Upper lobe of left lung (tissue), 6 donors: ENCODE measurements around the gene OR3A3. TPM values are rescaled to one million over a fixed set of nuclear protein-coding genes. Genes with fewer than 3 reads are reported as not detected.
"Not testable (repeated sequence)": the region's sequence is repeated elsewhere in the genome, so short reads cannot be mapped to it uniquely, and the experiment has no call there.

ENCODE experiments used
- ATAC-seq, 2 donors: fragments of 200-7000 bp; cut with Tn5 transposase; one replicate each; pipeline ENCODE4 v1.9.1; 2022; ENCODE audit warnings: mild to moderate bottlenecking in 2 of 2, moderate library complexity in 2 of 2; ENCODE audit not compliant: low FRiP score in 2 of 2
- DNase-seq, 2 donors: peaks; one replicate each; pipeline ENCODE4 v3.0.0-alpha.2; 2019 to 2020
- H3K27ac ChIP-seq, 4 donors: fragments of 200-600 bp; sonication (generic); one replicate each; pipeline ENCODE4 v1.5.1; 2016 to 2019
- H3K27me3 ChIP-seq, 4 donors: fragments of 200-600 bp; sonication (generic); one replicate each; pipeline ENCODE4 v1.5.1; 2017 to 2019
- H3K36me3 ChIP-seq, 4 donors: fragments of 200-600 bp; sonication (generic); one replicate each; pipeline ENCODE4 v1.5.1; 2016 to 2019
- H3K4me1 ChIP-seq, 4 donors: fragments of 200-600 bp; sonication (generic); one replicate each; pipeline ENCODE4 v1.5.1; 2018 to 2019
- H3K4me3 ChIP-seq, 4 donors: fragments of 200-600 bp; sonication (generic); one replicate each; pipeline ENCODE4 v1.5.1; 2017 to 2019; ENCODE audit warnings: mild to moderate bottlenecking in 2 of 4, moderate library complexity in 1 of 4
- H3K9me3 ChIP-seq, 4 donors: fragments of 200-600 bp; sonication (generic); one replicate each; pipeline ENCODE4 v1.5.1; 2018 to 2019
- EP300 ChIP-seq, 4 donors: sonication (generic); formaldehyde crosslinking; IDR thresholded peaks; one replicate each; pipeline ENCODE4 v1.5.1; 2017; ENCODE audit warnings: antibody characterized with exemption in 4 of 4, control low read depth in 2 of 4
- POLR2A ChIP-seq, 4 donors: fragments of 450-650 bp; IDR thresholded peaks; one replicate each; pipeline ENCODE4 v1.5.1; 2016 to 2017; ENCODE audit warnings: antibody characterized with exemption in 4 of 4, mild to moderate bottlenecking in 2 of 4
- POLR2AphosphoS5 ChIP-seq, 2 donors: sonication (generic); formaldehyde crosslinking; IDR thresholded peaks; one replicate each; pipeline ENCODE4 v1.5.1; 2017; ENCODE audit warnings: antibody characterized with exemption in 2 of 2
- WGBS, 2 donors: methylation state at CpG; one replicate each; pipeline ENCODE4 v1.1.5; 2017 to 2018; 5-methylcytosine and 5-hydroxymethylcytosine counted together
- total RNA-seq, 6 donors: library from RNA; depleted of rRNA in 4 of 6; stranded (reverse); fragments of >200 nt in 4 of 6; gene quantifications; one replicate each; pipeline versions ENCODE4 v1.1.0 to v1.2.1, GENCODE V29; 2016 to 2021
- TF ChIP-seq, protein P1 (sequence below), 6 experiments: fragments of 450-650 bp in 4 of 6; fragments of 200-600 bp in 2 of 6; sonication (generic) in 2 of 6; IDR thresholded peaks; one replicate each; pipeline ENCODE4 v1.5.1; 2016 to 2019; ENCODE audit warnings: antibody characterized with exemption in 6 of 6
- donor health status: DM: no; HTN: no; CAD: no; lungs with moderate emphysema.
- donor health status: DM: no; HTN: yes; CAD: no; lungs with severe emphysema.

The OR3A3 gene
- total RNA-seq, 6 donors from 2014 or later, result not detected

DNA sequence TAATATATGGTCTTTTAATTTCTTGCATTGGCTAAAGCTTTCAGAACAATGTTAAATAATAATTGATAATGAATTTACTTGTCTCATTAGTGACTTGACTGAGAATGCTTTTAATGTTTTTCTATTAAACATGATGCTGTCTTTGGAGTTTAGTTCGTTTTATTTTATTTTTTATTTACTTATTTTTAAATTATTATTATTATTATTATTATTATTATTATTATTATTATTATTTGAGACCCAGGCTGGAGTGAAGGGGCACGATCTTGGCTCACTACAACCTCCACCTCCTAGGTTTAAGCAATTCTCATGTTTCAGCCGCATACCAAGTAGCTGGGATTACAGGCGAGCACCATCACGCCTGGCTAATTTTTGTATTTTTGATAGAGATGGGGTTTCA is 4.4 kb downstream of the OR3A3 start:
- WGBS, 2 donors, result 81 to 86% methylated on average over 5 of the region's 5 CpGs
- no peak overlapping the region for H3K27ac ChIP-seq
- DNase-seq (no peak), ATAC-seq (no peak)
- no peaks in the 10 kb centered on the region for H3K4me1 ChIP-seq
- TF ChIP-seq EP300 (IDR thresholded peaks at IDR 0.05) (no peak), POLR2AphosphoS5 (IDR thresholded peaks at IDR 0.05) (no peak), POLR2A (IDR thresholded peaks at IDR 0.05) (no peak)
- TF ChIP-seq, protein P1, sequence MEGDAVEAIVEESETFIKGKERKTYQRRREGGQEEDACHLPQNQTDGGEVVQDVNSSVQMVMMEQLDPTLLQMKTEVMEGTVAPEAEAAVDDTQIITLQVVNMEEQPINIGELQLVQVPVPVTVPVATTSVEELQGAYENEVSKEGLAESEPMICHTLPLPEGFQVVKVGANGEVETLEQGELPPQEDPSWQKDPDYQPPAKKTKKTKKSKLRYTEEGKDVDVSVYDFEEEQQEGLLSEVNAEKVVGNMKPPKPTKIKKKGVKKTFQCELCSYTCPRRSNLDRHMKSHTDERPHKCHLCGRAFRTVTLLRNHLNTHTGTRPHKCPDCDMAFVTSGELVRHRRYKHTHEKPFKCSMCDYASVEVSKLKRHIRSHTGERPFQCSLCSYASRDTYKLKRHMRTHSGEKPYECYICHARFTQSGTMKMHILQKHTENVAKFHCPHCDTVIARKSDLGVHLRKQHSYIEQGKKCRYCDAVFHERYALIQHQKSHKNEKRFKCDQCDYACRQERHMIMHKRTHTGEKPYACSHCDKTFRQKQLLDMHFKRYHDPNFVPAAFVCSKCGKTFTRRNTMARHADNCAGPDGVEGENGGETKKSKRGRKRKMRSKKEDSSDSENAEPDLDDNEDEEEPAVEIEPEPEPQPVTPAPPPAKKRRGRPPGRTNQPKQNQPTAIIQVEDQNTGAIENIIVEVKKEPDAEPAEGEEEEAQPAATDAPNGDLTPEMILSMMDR (IDR thresholded peaks at IDR 0.05), result no peak
- H3K36me3 ChIP-seq, result no peaks in the 10 kb centered on the region
- no peaks in the 10 kb centered on the region for H3K9me3 ChIP-seq
- no peaks in the 10 kb centered on the region for H3K27me3 ChIP-seq
- no peak overlapping the region for H3K4me3 ChIP-seq

DNA sequence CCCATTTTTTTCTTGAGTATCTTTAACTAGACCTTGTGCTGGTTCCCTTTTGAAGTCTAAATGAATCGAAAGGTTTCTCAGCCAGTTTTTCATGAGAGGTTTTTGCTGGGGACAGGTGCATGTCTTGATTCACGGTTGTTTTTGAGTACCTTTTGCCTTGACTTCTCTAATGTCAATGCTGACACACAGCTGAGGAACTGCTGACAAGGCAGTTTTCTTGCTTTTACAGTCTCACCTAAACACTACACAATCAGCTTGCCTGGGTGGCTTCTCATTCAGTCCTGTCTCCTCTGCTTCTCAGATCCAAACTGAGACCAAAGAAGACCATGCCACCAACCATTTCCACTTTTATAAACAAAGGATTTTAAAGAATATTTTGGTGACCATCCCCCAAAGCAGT is 7.1 kb downstream of the OR3A3 start:
- H3K4me1 ChIP-seq, result no peaks in the 10 kb centered on the region
- ATAC-seq, result no peak

DNA sequence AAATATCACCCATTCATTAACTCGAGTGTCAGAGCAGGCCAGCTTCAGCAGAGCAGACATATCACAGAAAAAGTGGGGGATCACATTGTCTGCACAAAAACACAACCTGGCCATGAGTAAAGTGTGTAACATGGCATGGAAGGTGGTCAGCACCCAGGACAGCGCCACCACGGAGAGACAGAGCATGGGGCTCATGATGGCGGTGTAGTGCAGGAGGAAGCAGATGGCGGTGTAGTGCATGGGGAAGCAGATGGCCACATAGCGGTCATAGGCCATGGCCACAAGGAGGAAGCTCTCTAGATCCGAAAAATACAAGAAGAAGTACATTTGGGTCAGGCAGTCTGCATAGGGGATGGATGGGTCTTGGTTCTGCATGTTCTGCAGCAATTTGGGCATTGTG is 22.0 kb downstream of the OR3A3 start:
- not testable (repeated sequence) for H3K27me3 ChIP-seq, H3K9me3 ChIP-seq, DNase-seq, H3K4me1 ChIP-seq, H3K36me3 ChIP-seq, H3K4me3 ChIP-seq, H3K27ac ChIP-seq
- ATAC-seq, result peak; percentile 42 to 74
- 22 to 34% methylated on average over 7 of the region's 7 CpGs for WGBS, 2 donors

More for the DNA sequence above, 7.1 kb downstream of the OR3A3 start:
- no peak for DNase-seq
- H3K36me3 ChIP-seq, result no peaks in the 10 kb centered on the region
- H3K27me3 ChIP-seq, result no peaks in the 10 kb centered on the region
- WGBS, 2 donors, result 65 to 78% methylated on average over 2 of the region's 2 CpGs
- TF ChIP-seq POLR2AphosphoS5 (IDR thresholded peaks at IDR 0.05), result no peak
- TF ChIP-seq, protein P1 (IDR thresholded peaks at IDR 0.05), result no peak
- TF ChIP-seq POLR2A (IDR thresholded peaks at IDR 0.05), result no peak
- TF ChIP-seq EP300 (IDR thresholded peaks at IDR 0.05), result no peak
- H3K9me3 ChIP-seq, result no peaks in the 10 kb centered on the region
- H3K4me3 ChIP-seq, result no peak overlapping the region
- H3K27ac ChIP-seq, result no peak overlapping the region

DNA sequence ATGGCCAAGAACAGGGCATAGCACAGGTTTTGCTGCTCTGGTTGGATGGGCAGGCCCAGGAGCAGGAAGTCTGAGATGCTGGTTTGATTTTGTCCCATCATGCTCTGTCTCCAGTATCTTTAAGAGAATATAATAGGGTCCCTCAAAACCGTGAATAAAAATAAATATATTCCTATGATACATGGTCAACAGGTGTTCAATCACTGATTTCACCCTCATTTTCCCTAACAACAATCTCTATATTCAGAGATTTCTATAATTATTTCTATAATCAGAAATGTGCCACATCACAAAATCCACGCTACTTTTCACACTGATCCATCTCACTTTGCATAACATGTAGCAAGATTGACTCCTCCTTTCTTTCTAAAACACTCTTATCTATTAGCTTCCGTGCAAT is 22.6 kb downstream of the OR3A3 start, which contains the start of gene OR1E2:
OR1E2 (minus strand) TSS at position 101 of the 400 bp plus-strand sequence; CDS start at position 101, 0 bp downstream.
- TF ChIP-seq, protein P1 (IDR thresholded peaks at IDR 0.05), result no peak
- TF ChIP-seq POLR2AphosphoS5 (IDR thresholded peaks at IDR 0.05) (no peak), POLR2A (IDR thresholded peaks at IDR 0.05) (no peak), EP300 (IDR thresholded peaks at IDR 0.05) (no peak)
- ATAC-seq (no peak), DNase-seq (no peak)
- Histone ChIP-seq H3K27ac (no peak within 1 kb of the TSS), H3K9me3 (peaks cover 0 to 3% (median 0%) of the 10 kb centered on the region in 4 donors), H3K4me1 (no peaks in the 10 kb centered on the region), H3K36me3 (no peaks in the 10 kb centered on the region), H3K27me3 (no peaks in the 10 kb centered on the region), H3K4me3 (no peak within 1 kb of the TSS)
- 71 to 74% methylated on average over 3 of the region's 3 CpGs for whole genome bisulfite sequencing, 2 donors

DNA sequence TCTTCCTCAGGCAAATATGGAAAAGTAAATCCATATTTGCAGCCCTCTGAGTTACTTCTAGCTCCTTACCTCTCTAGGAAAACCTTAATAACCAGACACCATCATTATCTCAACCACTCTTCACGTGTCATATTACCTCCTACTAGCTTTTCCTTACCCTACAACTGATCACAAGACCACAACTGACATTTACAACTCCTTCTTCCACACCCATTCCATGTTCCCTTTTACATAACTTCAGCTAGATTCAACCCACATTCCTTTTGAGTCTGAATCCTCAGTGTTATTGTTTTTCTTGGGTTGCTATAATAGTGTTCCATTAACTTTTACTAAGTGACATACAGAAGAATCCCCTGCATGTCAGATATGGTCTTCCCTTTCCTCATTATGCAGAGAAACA is 27.2 kb downstream of the OR3A3 start:
- Histone ChIP-seq H3K27me3 (no peaks in the 10 kb centered on the region), H3K4me1 (no peaks in the 10 kb centered on the region), H3K9me3 (no peaks in the 10 kb centered on the region), H3K27ac (no peak overlapping the region), H3K36me3 (no peaks in the 10 kb centered on the region), H3K4me3 (no peak overlapping the region)
- DNase-seq, result no peak
- TF ChIP-seq, protein P1 (IDR thresholded peaks at IDR 0.05), result no peak
- no peak for TF ChIP-seq EP300 (IDR thresholded peaks at IDR 0.05)
- TF ChIP-seq POLR2AphosphoS5 (IDR thresholded peaks at IDR 0.05), result no peak
- TF ChIP-seq POLR2A (IDR thresholded peaks at IDR 0.05), result no peak
- ATAC-seq, result no peak
- WGBS, 2 donors, result 67 to 70% methylated on average over 1 of the region's 1 CpG
